Panc1 (cell line): ENCODE data around the gene MRRF.

Experiments
- CTCF ChIP-seq: fragments of 450-650 bp; IDR thresholded peaks from 2 replicates; pipeline ENCODE4 v1.5.1; 2017; ENCODE audit warnings: mild to moderate bottlenecking
- POLR2AphosphoS5 ChIP-seq: IDR thresholded peaks from 2 replicates; pipeline ENCODE4 v1.6.1; 2012; ENCODE audit warnings: mild to moderate bottlenecking, low read depth, low read length, moderate library complexity
- REST ChIP-seq, 2 experiments: IDR thresholded peaks; 2 replicates each; pipeline ENCODE4 v1.6.1; 2011 to 2012; ENCODE audit warnings: low read depth in 2 of 2, control low read depth in 1 of 2, low read length in 1 of 2, mild to moderate bottlenecking in 1 of 2, moderate library complexity in 1 of 2; ENCODE audit not compliant: insufficient read depth in 1 of 2
- SIN3A ChIP-seq: IDR thresholded peaks from 2 replicates; pipeline ENCODE4 v1.6.1; 2012; ENCODE audit warnings: low read depth, mild to moderate bottlenecking, low read length, moderate library complexity, borderline replicate concordance; ENCODE audit not compliant: insufficient read depth
- TCF7L2 ChIP-seq: IDR thresholded peaks from 2 replicates; pipeline ENCODE4 v1.6.1; 2011; ENCODE audit warnings: mild to moderate bottlenecking, low read depth, low read length, inconsistent platforms

GRCh38 chr9:122286764-122287163 is 22.1 kb downstream of the MRRF start:
- no peak for TF ChIP-seq CTCF
- no peak for TF ChIP-seq REST (IDR thresholded peaks at IDR 0.05; ENCODE audit: insufficient read depth in 1 of 2, low read depth in 2 of 2, low read length in 1 of 2)
- no peak for TF ChIP-seq POLR2AphosphoS5
- TF ChIP-seq TCF7L2 = no peak
- no peak for TF ChIP-seq SIN3A
